K562 (cell line): Measurements from ENCODE around the gene IGF1R. TPM values are rescaled to one million over a fixed set of nuclear protein-coding genes. Genes with fewer than 3 reads are reported as not detected.

Experiments used
- CEBPG ChIP-seq, 3 experiments: fragments of 200-800 bp in 1 of 3; sonication (Bioruptor generic) in 1 of 3; sonication (generic) in 1 of 3; formaldehyde crosslinking in 1 of 3; IDR thresholded peaks in 2 of 3; conservative IDR thresholded peaks in 1 of 3; 2 replicates each; pipeline versions ENCODE4 v1.6.1 to v1.8.0; 2016 to 2022; ENCODE audit warnings: missing compliant biosample characterization in 2 of 3, missing genetic modification characterization in 2 of 3, mild to moderate bottlenecking in 1 of 3, missing genetic modification reagents in 1 of 3
- NR2C2 ChIP-seq, 2 experiments: fragments of 200-800 bp in 1 of 2; sonication (Bioruptor generic) in 1 of 2; sonication (generic) in 1 of 2; formaldehyde crosslinking in 1 of 2; IDR thresholded peaks; 2 replicates each; pipeline versions ENCODE4 v1.6.1 to v1.8.0; 2016 to 2022; ENCODE audit warnings: mild to moderate bottlenecking in 1 of 2, missing compliant biosample characterization in 1 of 2, missing genetic modification characterization in 1 of 2, missing genetic modification reagents in 1 of 2
- RERE ChIP-seq: sonication (generic); formaldehyde crosslinking; IDR thresholded peaks from 2 replicates; pipeline ENCODE4 v1.8.0; 2023; ENCODE audit warnings: missing genetic modification reagents, mild to moderate bottlenecking, borderline replicate concordance
- TAF1 ChIP-seq: IDR thresholded peaks from 2 replicates; pipeline ENCODE4 v1.6.1; 2011; ENCODE audit warnings: mild to moderate bottlenecking, low read length, moderate library complexity; ENCODE audit not compliant: insufficient read depth, control insufficient read depth, severe bottlenecking; ENCODE audit errors: extremely low read depth
- ZNF212 ChIP-seq: fragments of 450-650 bp; formaldehyde crosslinking; IDR thresholded peaks from 2 replicates; pipeline ENCODE4 v1.4.0; 2020; ENCODE audit warnings: mild to moderate bottlenecking
- polyA plus RNA-seq, 8 experiments: library from polyadenylated mRNA; depleted of rRNA in 4 of 8; stranded (reverse) in 5 of 8; unstranded in 3 of 8; fragments of >200 nt; fragmentation: Nextera tagmentation in 2 of 8; fragmentation: Illumina TruSeq in 1 of 8; extraction: Ambion mirVana in 2 of 8; extraction: Trizol in 1 of 8; gene quantifications; 2 replicates each; pipeline versions ENCODE4 v1.2.1 to v1.2.3, GENCODE V29; 2011 to 2014; ENCODE audit warnings: inconsistent platforms in 1 of 8, missing spikeins in 1 of 8
- total RNA-seq, 7 experiments: library from RNA; depleted of rRNA in 6 of 7; stranded (reverse); fragments of >200 nt in 6 of 7; fragmentation: Illumina TruSeq in 2 of 7; extraction: Trizol in 2 of 7; gene quantifications; 2 replicates each; pipeline versions ENCODE4 v1.2.1 to v1.2.3, GENCODE V29; 2011 to 2021; ENCODE audit warnings: low replicate concordance in 1 of 7

The IGF1R gene
- total and polyA plus RNA-seq, 9 of the 15 experiments (the other 6 are each of a cell fraction or from before 2014, with no cell fraction given), result 0.35 to 8.0 (median 1.6) TPM

- TF ChIP-seq RERE (CRISPR knock-in tag), result no peak
- TF ChIP-seq ZNF212, result no peak
- TF ChIP-seq TAF1, result no peak
- TF ChIP-seq CEBPG (CRISPR knock-in tag; IDR thresholded peaks at IDR 0.05), result peak; percentile 32; the same call in 1 of the 2 replicates
- peak; percentile 86 to 88 for TF ChIP-seq CEBPG (tag; conservative IDR thresholded peaks at IDR 0.05 in 1 of 2, IDR thresholded peaks at IDR 0.05 in 1 of 2)
- TF ChIP-seq NR2C2 (CRISPR knock-in tag; IDR thresholded peaks at IDR 0.05), result no peak
- TF ChIP-seq NR2C2 (tag; IDR thresholded peaks at IDR 0.05), result peak; percentile 56
These were observed 335.0 kb downstream of the IGF1R start (continued) for GRCh38 chr15:98983334-98983733.
